Measurements from ENCODE around the gene PLEKHA1. TPM values are rescaled to one million over a fixed set of nuclear protein-coding genes. Genes with fewer than 3 reads are reported as not detected.

The PLEKHA1 gene

Small RNA genes lying within 50 kb of the gene (small RNA-seq; reads per million reads assigned to genes)
- not detected for gene MIR3941 (ENCODE audit: low read depth)
- gene RNU6-728P (ENCODE audit: low read depth) = not detected

All from mesenchymal stem cell (in vitro differentiated cells and primary cell).